ENCODE data around the gene CCL3. TPM values are rescaled to one million over a fixed set of nuclear protein-coding genes. Genes with fewer than 3 reads are reported as not detected.
"Not testable (repeated sequence)": the region's sequence is repeated elsewhere in the genome, so short reads cannot be mapped to it uniquely, and the experiment has no call there.

CCL3 gene
- total RNA-seq, 1 donor from 2014 or later: 1.3 TPM

GRCh38 chr17:36086791-36087190, 3.2 kb downstream of the CCL3 start:
- H3K4me3 ChIP-seq (ENCODE audit: low read depth, low read length): no peak overlapping the region

GRCh38 chr17:36085765-36086164, 4.2 kb downstream of the CCL3 start:
- H3K4me3 ChIP-seq (ENCODE audit: low read depth, low read length): no peak overlapping the region
- no peak for DNase-seq (ENCODE audit: low read depth)
- TF ChIP-seq CTCF (conservative IDR thresholded peaks at IDR 0.05; ENCODE audit: low read depth, low read length): no peak

More at GRCh38 chr17:36086791-36087190, 3.2 kb downstream of the CCL3 start:
- TF ChIP-seq CTCF (conservative IDR thresholded peaks at IDR 0.05; ENCODE audit: low read depth, low read length): no peak
- no peak for DNase-seq (ENCODE audit: low read depth)

GRCh38 chr17:36083691-36084090, 6.3 kb downstream of the CCL3 start:
- H3K4me3 ChIP-seq (ENCODE audit: low read depth, low read length); DNase-seq (ENCODE audit: low read depth): not testable (repeated sequence)

- not testable (repeated sequence) for DNase-seq (ENCODE audit: low read depth); H3K4me3 ChIP-seq (ENCODE audit: low read depth, low read length)
Observed at GRCh38 chr17:36082482-36083120, 7.3 kb downstream of the CCL3 start.

GRCh38 chr17:36081681-36082471, 8.1 kb downstream of the CCL3 start:
- H3K4me3 ChIP-seq (ENCODE audit: low read depth, low read length); DNase-seq (ENCODE audit: low read depth): not testable (repeated sequence)

- DNase-seq (ENCODE audit: low read depth): no peak
- H3K4me3 ChIP-seq (ENCODE audit: low read depth, low read length): no peak overlapping the region
- no peak for TF ChIP-seq CTCF (conservative IDR thresholded peaks at IDR 0.05; ENCODE audit: low read depth, low read length)
Observed at GRCh38 chr17:36074365-36074764, 15.6 kb downstream of the CCL3 start.

- TF ChIP-seq CTCF (conservative IDR thresholded peaks at IDR 0.05; ENCODE audit: low read depth, low read length): peak; percentile 73
- no peak for DNase-seq (ENCODE audit: low read depth)
Observed at GRCh38 chr17:36072431-36073121, 17.4 kb downstream of the CCL3 start.

GRCh38 chr17:36071751-36072150, 18.2 kb downstream of the CCL3 start:
- DNase-seq (ENCODE audit: low read depth): no peak
- TF ChIP-seq CTCF (conservative IDR thresholded peaks at IDR 0.05; ENCODE audit: low read depth, low read length): no peak
- H3K4me3 ChIP-seq (ENCODE audit: low read depth, low read length): no peak overlapping the region

More at GRCh38 chr17:36072431-36073121, 17.4 kb downstream of the CCL3 start:
- H3K4me3 ChIP-seq (ENCODE audit: low read depth, low read length): no peak overlapping the region

All from epithelial cell of proximal tubule (primary cell).